DOHH2 (cell line): ENCODE measurements around the gene ARID3A.

ENCODE experiments used
- CTCF ChIP-seq: fragments of 200-600 bp; sonication (generic); IDR thresholded peaks from one replicate; pipeline ENCODE4 v1.5.1; 2014; ENCODE audit warnings: antibody characterized with exemption, mild to moderate bottlenecking, low read depth, low read length; ENCODE audit not compliant: poor library complexity, severe bottlenecking
- EZH2phosphoT487 ChIP-seq: fragments of 200-600 bp; sonication (generic); IDR thresholded peaks from 2 replicates; pipeline ENCODE4 v1.6.1; 2017; ENCODE audit warnings: borderline replicate concordance, mild to moderate bottlenecking, antibody characterized with exemption, low read length, moderate library complexity, mixed read lengths

- no peak for TF ChIP-seq CTCF
- TF ChIP-seq EZH2phosphoT487 = no peak
Measured at GRCh38 chr19:907183-907853, 18.5 kb upstream of the ARID3A start.
